ENCODE data around the gene TSPAN31. TPM values are rescaled to one million over a fixed set of nuclear protein-coding genes. Genes with fewer than 3 reads are reported as not detected.
"Not testable (repeated sequence)": the region's sequence is repeated elsewhere in the genome, so short reads cannot be mapped to it uniquely, and the experiment has no call there.

TSPAN31 gene
- total and polyA plus RNA-seq, 4 donors, result 27.4 to 40.6 (median 34.5) TPM

GRCh38 chr12:57713209-57713608 is 31.6 kb upstream of the TSPAN31 start:
- Histone ChIP-seq H3K27me3 (ENCODE audit: control insufficient read depth in 1 of 2, insufficient read depth in 2 of 2, low read length in 1 of 2) (no peaks in the 10 kb centered on the region), H3K27ac (ENCODE audit: low read depth in 1 of 2, low read length in 2 of 2) (no peak overlapping the region), H3K4me1 (ENCODE audit: control insufficient read depth in 1 of 2, insufficient read depth in 2 of 2, low read length in 2 of 2) (no peaks in the 10 kb centered on the region), H3K9me3 (ENCODE audit: control insufficient read depth, low read length) (no peaks in the 10 kb centered on the region), H3K4me3 (ENCODE audit: low read length in 2 of 2) (no peak overlapping the region), H3K36me3 (ENCODE audit: control insufficient read depth in 1 of 2, insufficient read depth in 2 of 2, low read length in 1 of 2) (peaks cover 3 to 13% of the 10 kb centered on the region in 2 donors)
- 86 to 90% methylated on average over 5 of the region's 5 CpGs for WGBS, 2 donors
- intact Hi-C loops (cut with DNase I), result no loop called here
- DNase-seq (no peak), ATAC-seq (ENCODE audit: low FRiP score) (no peak)

- H3K36me3 ChIP-seq (ENCODE audit: control insufficient read depth in 1 of 2, insufficient read depth in 2 of 2, low read length in 1 of 2), result peaks cover 3 to 14% of the 10 kb centered on the region in 2 donors
- H3K4me3 ChIP-seq (ENCODE audit: low read length in 2 of 2); H3K9me3 ChIP-seq (ENCODE audit: control insufficient read depth, low read length); intact Hi-C loops (cut with DNase I); H3K4me1 ChIP-seq (ENCODE audit: control insufficient read depth in 1 of 2, insufficient read depth in 2 of 2, low read length in 2 of 2); H3K27me3 ChIP-seq (ENCODE audit: control insufficient read depth in 1 of 2, insufficient read depth in 2 of 2, low read length in 1 of 2); DNase-seq; ATAC-seq (ENCODE audit: low FRiP score); H3K27ac ChIP-seq (ENCODE audit: low read depth in 1 of 2, low read length in 2 of 2): not testable (repeated sequence)
- 96% methylated on average over 6 of the region's 6 CpGs for WGBS, 2 donors
Observed at GRCh38 chr12:57715036-57715748, 29.6 kb upstream of the TSPAN31 start.

GRCh38 chr12:57715786-57716185 is 29.1 kb upstream of the TSPAN31 start:
- Histone ChIP-seq H3K36me3 (ENCODE audit: control insufficient read depth in 1 of 2, insufficient read depth in 2 of 2, low read length in 1 of 2) (peaks cover 3 to 16% of the 10 kb centered on the region in 2 donors), H3K4me1 (ENCODE audit: control insufficient read depth in 1 of 2, insufficient read depth in 2 of 2, low read length in 2 of 2) (no peaks in the 10 kb centered on the region), H3K4me3 (ENCODE audit: low read length in 2 of 2) (no peak overlapping the region), H3K27ac (ENCODE audit: low read depth in 1 of 2, low read length in 2 of 2) (no peak overlapping the region), H3K27me3 (ENCODE audit: control insufficient read depth in 1 of 2, insufficient read depth in 2 of 2, low read length in 1 of 2) (no peaks in the 10 kb centered on the region), H3K9me3 (ENCODE audit: control insufficient read depth, low read length) (no peaks in the 10 kb centered on the region)
- ATAC-seq (ENCODE audit: low FRiP score) (no peak), DNase-seq (no peak)
- 93 to 95% methylated on average over 12 of the region's 12 CpGs for WGBS, 2 donors
- intact Hi-C loops (cut with DNase I), result no loop called here

- Histone ChIP-seq H3K4me1 (ENCODE audit: control insufficient read depth in 1 of 2, insufficient read depth in 2 of 2, low read length in 2 of 2) (no peaks in the 10 kb centered on the region), H3K4me3 (ENCODE audit: low read length in 2 of 2) (no peak overlapping the region), H3K27ac (ENCODE audit: low read depth in 1 of 2, low read length in 2 of 2) (no peak overlapping the region), H3K9me3 (ENCODE audit: control insufficient read depth, low read length) (no peaks in the 10 kb centered on the region), H3K36me3 (ENCODE audit: control insufficient read depth in 1 of 2, insufficient read depth in 2 of 2, low read length in 1 of 2) (peaks cover 3 to 18% of the 10 kb centered on the region in 2 donors), H3K27me3 (ENCODE audit: control insufficient read depth in 1 of 2, insufficient read depth in 2 of 2, low read length in 1 of 2) (no peaks in the 10 kb centered on the region)
- ATAC-seq (ENCODE audit: low FRiP score) (no peak), DNase-seq (no peak)
- 89 to 94% methylated on average over 4 of the region's 4 CpGs for WGBS, 2 donors
- intact Hi-C loops (cut with DNase I), result no loop called here
Observed at GRCh38 chr12:57716305-57716704, 28.5 kb upstream of the TSPAN31 start.

- no peak for DNase-seq
- no peaks in the 10 kb centered on the region for H3K4me1 ChIP-seq (ENCODE audit: control insufficient read depth in 1 of 2, insufficient read depth in 2 of 2, low read length in 2 of 2)
- H3K27ac ChIP-seq (ENCODE audit: low read depth in 1 of 2, low read length in 2 of 2), result no peak overlapping the region
- no peak overlapping the region for H3K4me3 ChIP-seq (ENCODE audit: low read length in 2 of 2)
- WGBS, 2 donors, result 95 to 97% methylated on average over 5 of the region's 5 CpGs
- intact Hi-C loops (cut with DNase I), result no loop called here
- no peak for ATAC-seq (ENCODE audit: low FRiP score)
- peaks cover 3 to 18% of the 10 kb centered on the region in 2 donors for H3K36me3 ChIP-seq (ENCODE audit: control insufficient read depth in 1 of 2, insufficient read depth in 2 of 2, low read length in 1 of 2)
- no peaks in the 10 kb centered on the region for H3K9me3 ChIP-seq (ENCODE audit: control insufficient read depth, low read length)
- H3K27me3 ChIP-seq (ENCODE audit: control insufficient read depth in 1 of 2, insufficient read depth in 2 of 2, low read length in 1 of 2), result no peaks in the 10 kb centered on the region
Observed at GRCh38 chr12:57717131-57717530, 27.7 kb upstream of the TSPAN31 start.

- Histone ChIP-seq H3K27ac (ENCODE audit: low read depth in 1 of 2, low read length in 2 of 2) (no peak overlapping the region), H3K9me3 (ENCODE audit: control insufficient read depth, low read length) (no peaks in the 10 kb centered on the region), H3K27me3 (ENCODE audit: control insufficient read depth in 1 of 2, insufficient read depth in 2 of 2, low read length in 1 of 2) (no peaks in the 10 kb centered on the region), H3K4me3 (ENCODE audit: low read length in 2 of 2) (no peak overlapping the region), H3K36me3 (ENCODE audit: control insufficient read depth in 1 of 2, insufficient read depth in 2 of 2, low read length in 1 of 2) (peaks cover 3 to 15% of the 10 kb centered on the region in 2 donors), H3K4me1 (ENCODE audit: control insufficient read depth in 1 of 2, insufficient read depth in 2 of 2, low read length in 2 of 2) (no peaks in the 10 kb centered on the region)
- ATAC-seq (ENCODE audit: low FRiP score) (no peak), DNase-seq (no peak)
- intact Hi-C loops (cut with DNase I), result no loop called here
- 95 to 97% methylated on average over 22 of the region's 22 CpGs for WGBS, 2 donors
Observed at GRCh38 chr12:57717846-57718640, 26.8 kb upstream of the TSPAN31 start.

GRCh38 chr12:57718641-57719528 is 26.0 kb upstream of the TSPAN31 start:
- Histone ChIP-seq H3K4me3 (ENCODE audit: low read length in 2 of 2) (no peak overlapping the region), H3K4me1 (ENCODE audit: control insufficient read depth in 1 of 2, insufficient read depth in 2 of 2, low read length in 2 of 2) (no peaks in the 10 kb centered on the region), H3K27ac (ENCODE audit: low read depth in 1 of 2, low read length in 2 of 2) (no peak overlapping the region), H3K9me3 (ENCODE audit: control insufficient read depth, low read length) (no peaks in the 10 kb centered on the region), H3K36me3 (ENCODE audit: control insufficient read depth in 1 of 2, insufficient read depth in 2 of 2, low read length in 1 of 2) (peaks cover 3 to 15% of the 10 kb centered on the region in 2 donors), H3K27me3 (ENCODE audit: control insufficient read depth in 1 of 2, insufficient read depth in 2 of 2, low read length in 1 of 2) (no peaks in the 10 kb centered on the region)
- DNase-seq (no peak), ATAC-seq (ENCODE audit: low FRiP score) (no peak)
- WGBS, 2 donors, result 95% methylated on average over 15 of the region's 15 CpGs
- intact Hi-C loops (cut with DNase I), result no loop called here

- H3K27me3 ChIP-seq (ENCODE audit: control insufficient read depth in 1 of 2, insufficient read depth in 2 of 2, low read length in 1 of 2), result no peaks in the 10 kb centered on the region
- no peak overlapping the region for H3K4me3 ChIP-seq (ENCODE audit: low read length in 2 of 2)
- H3K4me1 ChIP-seq (ENCODE audit: control insufficient read depth in 1 of 2, insufficient read depth in 2 of 2, low read length in 2 of 2), result no peaks in the 10 kb centered on the region
- peaks cover 3 to 15% of the 10 kb centered on the region in 2 donors for H3K36me3 ChIP-seq (ENCODE audit: control insufficient read depth in 1 of 2, insufficient read depth in 2 of 2, low read length in 1 of 2)
- DNase-seq, result no peak
- intact Hi-C loops (cut with DNase I), result no loop called here
- no peak overlapping the region for H3K27ac ChIP-seq (ENCODE audit: low read depth in 1 of 2, low read length in 2 of 2)
- 92% methylated on average over 20 of the region's 20 CpGs for WGBS, 2 donors
- no peak for ATAC-seq (ENCODE audit: low FRiP score)
- H3K9me3 ChIP-seq (ENCODE audit: control insufficient read depth, low read length), result no peaks in the 10 kb centered on the region
Observed at GRCh38 chr12:57719777-57720605, 24.8 kb upstream of the TSPAN31 start.
